ENCODE results near the gene TAF1C.

GRCh38 chr16:84186685-84187437 lies at the start of gene TAF1C:
- TF ChIP-seq CTCF (conservative IDR thresholded peaks at IDR 0.05; ENCODE audit: low read length) (peak; percentile 92), EZH2phosphoT487 (IDR thresholded peaks at IDR 0.05; ENCODE audit: borderline replicate concordance) (no peak)
